Stimulated activated CD8-positive, alpha-beta memory T cell treated with anti-CD3 and anti-CD28 coated beads, Interleukin-4, amount 100 ng/mL, for 24 hours (primary cell): Measurements from ENCODE around the gene MAN1C1.

ENCODE experiments used
- DNase-seq: peaks from one replicate; pipeline ENCODE4 v3.0.0-alpha.2; 2020; ENCODE audit warnings: low read depth

The MAN1C1 gene

GRCh38 chr1:25740071-25740470, 123.5 kb downstream of the MAN1C1 start:
- no peak for DNase-seq

DNA sequence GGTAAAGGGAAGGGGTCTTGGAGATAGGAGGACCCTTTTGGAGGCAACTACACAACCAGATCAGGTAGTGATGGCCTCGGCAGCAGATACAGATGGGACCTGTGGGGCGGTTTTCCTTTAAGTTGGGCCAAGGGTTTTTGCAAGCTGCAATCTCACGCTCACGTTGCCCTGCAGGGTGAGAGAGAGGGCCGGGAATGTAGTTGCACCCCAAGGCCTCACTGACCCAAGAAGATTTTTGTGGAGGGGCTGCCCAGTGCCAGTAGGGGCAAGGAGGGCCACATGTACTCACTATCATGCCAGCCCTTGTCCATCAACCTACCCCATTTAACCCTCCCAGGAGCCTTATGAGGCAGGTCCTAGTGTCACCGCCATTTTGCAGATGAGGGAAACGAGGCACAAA, 125.7 kb downstream of the MAN1C1 start:
- DNase-seq: no peak

GRCh38 chr1:25743164-25744139, 126.9 kb downstream of the MAN1C1 start:
- no peak for DNase-seq

DNA sequence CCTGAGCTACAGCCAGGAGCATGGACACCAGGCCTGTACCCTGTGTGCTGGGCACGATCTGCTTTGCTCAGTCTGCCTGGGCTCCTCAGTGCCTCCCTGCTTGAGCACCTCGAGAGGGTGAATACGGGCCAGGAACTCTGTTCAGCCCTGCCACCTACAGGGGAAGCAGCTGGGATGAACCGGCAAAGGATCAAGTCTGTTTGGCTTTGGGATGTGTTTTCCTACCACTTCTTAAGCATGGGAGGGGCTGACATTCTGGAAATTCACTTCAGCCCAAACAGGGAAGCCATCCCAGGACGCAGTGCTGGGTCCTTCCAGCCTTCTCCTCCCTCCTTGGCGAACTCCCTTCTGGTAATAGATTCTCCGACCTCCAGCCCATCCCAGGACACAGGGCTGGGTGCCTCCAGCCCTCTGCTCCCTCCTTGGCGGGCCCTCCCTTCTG, 127.6 kb downstream of the MAN1C1 start:
- no peak for DNase-seq

DNA sequence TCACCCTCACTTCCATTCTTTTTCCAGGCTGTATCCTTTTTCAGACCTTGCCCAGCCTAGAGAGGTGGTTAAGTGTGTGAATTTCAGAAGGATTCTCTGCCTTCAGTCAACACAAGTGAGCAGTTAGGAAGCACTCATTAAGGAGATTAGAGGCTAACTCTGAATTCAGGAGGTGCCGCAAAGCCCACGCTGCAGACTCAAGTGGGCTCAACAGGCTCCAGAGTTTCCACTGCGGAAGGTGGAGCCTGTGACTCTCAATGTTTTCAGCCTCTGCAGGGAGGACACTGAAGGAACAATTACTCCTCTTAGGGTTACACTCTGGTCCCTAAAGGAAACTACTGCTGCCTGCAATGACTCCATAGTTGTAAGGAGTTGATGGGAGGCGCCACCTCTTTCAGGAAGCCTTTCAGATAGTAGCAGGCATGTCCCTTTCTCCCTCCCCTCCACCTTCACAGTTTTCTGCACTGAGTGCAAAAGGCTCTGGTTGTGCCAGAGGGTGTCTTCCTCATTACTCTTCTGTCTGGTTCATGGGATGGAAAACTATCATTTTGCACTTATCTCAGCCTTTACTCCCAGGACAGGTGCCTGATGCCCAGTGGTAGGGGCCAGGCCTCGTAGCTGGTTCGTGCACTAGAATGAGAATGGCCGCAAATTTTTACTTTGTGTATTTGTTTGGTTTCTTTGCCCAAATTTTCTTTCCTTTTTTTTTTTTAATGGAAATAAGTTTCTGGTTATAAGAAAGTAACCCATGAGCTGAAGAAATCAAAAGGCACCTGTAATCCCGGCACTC, 128.2 kb downstream of the MAN1C1 start:
- no peak for DNase-seq

GRCh38 chr1:25746299-25747045, 129.9 kb downstream of the MAN1C1 start:
- no peak for DNase-seq

DNA sequence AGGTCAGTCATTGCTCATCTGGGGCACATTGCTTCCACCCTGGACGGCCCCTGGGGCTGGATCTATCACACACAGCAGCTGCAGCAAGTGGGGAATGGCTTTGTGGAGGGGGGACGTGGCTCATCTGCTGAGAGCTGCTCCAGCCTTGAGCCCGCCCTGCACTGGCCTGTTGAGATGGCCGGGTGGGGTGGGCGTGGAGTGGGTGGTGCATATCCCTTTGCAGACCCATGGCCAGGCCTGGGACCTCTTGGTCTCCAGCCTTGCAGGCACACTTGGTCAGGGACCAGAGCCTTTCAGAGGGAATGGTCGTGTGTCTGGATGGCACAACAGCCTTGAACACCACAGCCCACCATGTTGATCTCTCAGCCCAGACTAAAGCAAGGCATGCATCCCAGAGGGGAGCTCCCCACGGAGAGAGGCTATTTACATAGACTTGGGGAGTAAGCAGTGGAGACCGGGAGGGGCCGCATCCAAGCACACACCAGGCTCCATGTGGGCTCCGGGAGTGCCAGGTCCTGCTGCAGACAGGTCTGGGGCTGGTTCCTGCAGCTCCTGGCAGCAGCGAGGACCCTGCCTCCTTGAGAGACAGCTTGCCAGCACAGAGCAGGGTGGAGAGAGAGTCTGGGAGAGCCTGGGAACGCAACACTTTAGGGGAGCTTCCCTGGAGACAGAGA, 130.6 kb downstream of the MAN1C1 start:
- no peak for DNase-seq

GRCh38 chr1:25748531-25749205, 132.1 kb downstream of the MAN1C1 start:
- no peak for DNase-seq

- DNase-seq: no peak
These were observed 134.5 kb downstream of the MAN1C1 start for GRCh38 chr1:25750923-25751605.

DNA sequence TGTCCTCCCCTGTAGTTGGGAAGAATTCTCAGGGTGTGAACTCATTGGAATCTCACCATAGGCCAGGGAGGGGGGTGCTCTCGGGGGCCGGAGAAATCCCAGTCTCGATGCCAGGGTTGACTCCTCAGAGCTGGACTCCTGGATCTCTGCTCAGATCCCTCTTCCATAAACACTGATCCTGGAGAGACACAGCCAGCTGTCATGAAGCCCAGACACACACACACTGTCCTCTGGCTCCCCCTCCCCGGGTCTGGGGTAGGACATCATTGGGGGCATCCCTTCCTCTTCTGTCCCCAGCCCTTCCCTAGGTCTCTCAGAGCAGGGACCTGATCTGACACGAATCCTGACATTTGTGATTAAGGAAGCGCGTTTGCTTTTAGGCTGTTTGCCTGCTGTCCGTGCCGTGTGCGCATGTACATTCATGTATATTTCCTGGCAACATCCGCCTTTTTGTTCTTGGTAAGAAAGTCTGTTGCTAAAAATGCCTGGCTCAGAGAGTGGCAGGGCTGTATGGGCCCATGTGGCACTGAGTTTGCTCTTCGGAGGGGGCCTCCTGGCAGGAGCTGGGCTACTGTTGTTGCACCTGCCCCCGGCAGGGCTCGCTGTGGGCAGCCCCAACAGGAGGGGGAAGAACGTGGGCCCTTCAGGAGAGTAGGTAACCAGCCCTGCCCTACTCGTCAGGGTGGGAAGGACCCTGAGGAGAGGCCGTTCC, 138.0 kb downstream of the MAN1C1 start:
- DNase-seq: no peak

DNA sequence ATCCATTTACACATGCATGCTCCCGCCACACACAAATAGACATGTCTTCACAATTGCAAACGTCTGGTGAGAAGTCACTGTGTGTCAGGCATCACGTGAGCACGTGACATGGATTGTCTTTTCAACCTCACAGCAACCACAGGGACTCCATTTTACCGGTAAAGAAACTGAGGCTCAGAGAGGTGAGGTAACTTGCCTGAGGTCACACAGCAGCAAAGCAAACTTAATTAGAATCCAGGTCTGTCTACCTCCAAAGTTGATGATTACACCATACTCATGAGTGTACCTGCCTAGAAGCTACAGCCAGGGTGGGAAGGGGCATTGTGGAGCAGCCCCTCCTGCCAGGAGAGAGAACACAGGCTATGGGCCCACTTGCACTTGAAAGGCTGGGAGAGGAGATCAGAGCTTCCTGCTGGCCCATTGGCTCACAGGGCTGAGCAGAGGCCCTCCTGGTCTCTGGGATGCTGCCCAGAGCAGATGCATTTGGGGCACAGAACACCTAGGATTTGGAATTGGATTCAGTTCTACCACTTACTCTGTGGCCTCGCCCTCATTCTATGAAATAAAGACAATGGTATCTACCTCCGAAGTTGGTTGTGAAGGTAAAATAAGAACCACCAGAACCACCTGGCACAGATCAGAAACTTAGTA, 139.0 kb downstream of the MAN1C1 start:
- no peak for DNase-seq

DNA sequence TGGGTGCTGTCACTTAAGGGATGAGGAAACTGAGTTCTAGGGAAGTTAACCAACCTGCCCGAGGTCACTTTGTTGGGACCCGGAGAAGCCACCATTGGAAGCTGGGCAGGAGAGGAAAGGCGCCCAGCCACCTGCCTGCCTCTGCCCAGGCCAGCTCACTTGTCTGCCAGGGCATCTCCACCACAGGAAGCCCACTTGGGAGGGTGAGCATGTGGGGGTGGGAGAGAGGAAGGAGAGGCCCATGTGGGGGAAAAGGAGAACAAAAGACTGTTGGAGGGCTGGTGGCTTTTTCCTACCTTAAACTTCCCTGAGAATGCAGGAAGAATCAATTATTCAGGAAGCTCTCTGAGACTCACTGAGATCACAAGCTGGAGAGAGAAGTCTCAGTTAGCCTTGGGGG, 139.6 kb downstream of the MAN1C1 start:
- DNase-seq: no peak

GRCh38 chr1:25757151-25757845, 140.7 kb downstream of the MAN1C1 start:
- DNase-seq: no peak

DNA sequence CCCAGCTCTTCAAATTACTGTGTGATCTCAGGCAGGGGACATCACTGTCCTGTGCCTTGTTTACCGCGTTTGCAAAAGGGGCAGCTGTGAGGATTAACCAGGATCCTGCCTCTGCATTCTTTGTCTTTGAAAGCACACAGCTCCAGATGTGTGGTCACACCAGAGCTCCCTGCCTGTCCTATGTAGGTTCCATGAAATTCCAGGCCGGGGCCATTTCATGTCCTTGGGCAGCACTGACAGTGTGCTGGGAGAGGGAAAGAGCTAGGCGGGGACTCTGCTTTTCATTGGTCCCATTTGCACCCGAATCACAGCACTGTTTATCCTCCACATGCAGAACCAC, 141.2 kb downstream of the MAN1C1 start:
- no peak for DNase-seq

DNA sequence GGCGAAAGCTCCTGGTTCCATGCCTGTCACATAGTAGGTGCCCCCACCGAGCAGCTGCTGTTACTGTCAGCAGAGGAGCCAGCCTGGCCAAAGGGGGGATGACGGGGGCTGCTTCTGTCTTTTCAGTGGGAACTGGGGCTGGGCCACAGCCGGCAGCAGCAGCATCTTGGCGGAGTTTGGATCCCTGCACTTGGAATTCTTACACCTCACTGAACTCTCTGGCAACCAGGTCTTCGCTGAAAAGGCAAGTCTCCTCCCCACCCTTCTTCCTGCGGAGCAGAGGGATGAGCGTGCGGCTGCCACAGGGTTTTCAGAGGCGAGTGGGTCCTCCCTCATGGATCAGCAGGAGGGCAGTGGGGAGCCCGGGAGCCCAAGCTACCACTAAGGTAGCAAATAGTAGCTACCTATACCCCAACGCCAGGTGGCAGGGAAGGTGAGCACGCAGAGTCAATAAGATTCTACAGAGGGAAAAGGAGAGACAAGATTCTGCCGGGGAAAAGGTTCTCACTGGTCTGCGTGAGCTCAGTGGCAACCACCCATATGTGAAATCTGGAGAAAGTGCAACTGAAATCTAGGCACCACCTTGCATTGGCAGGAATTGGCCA, 142.0 kb downstream of the MAN1C1 start:
- no peak for DNase-seq

GRCh38 chr1:25760122-25760719, 143.6 kb downstream of the MAN1C1 start:
- DNase-seq: no peak

DNA sequence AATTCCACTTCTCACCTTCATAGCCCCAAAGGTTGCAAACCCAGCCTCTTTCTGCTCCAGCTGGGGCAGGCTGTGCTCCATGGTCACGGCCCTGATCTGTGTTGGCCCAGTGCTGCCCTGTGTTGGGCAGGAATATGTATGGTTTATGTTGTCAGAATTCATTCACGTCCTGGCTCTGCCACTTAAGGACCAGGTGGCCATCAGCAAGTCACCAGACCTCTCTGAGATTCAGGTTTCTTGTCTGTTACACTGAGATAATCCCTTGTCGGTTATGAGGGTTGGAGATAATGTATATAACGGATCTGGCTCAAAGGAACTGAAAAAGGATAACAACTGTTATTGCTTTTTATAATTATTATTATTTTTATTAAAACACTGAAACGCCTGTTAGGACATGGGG, 144.3 kb downstream of the MAN1C1 start:
- DNase-seq: no peak

DNA sequence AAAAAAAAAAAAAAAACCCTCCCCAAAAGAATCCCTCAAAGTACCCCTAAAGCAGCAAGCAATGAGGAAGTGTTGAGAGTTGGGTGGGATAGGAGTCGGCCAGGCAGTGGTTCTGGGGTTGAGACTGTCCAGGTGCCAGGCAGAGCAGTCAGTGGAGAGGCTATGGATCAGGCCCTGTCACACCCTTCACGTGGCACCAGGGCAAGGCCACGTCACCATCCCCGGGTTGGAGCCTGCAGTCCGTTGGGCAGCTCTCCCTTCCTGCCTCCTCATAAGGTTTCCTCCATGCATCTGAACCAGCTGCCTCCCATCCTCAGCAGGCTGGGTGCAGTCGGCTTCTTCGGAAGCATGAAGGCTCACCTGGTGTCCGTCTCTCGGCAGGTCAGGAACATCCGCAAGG, 146.9 kb downstream of the MAN1C1 start:
- no peak for DNase-seq
